PC-9 (cell line): Measurements from ENCODE around the gene PODXL2.

Experiments
- CTCF ChIP-seq: fragments of 200-600 bp; sonication (generic); conservative IDR thresholded peaks from 2 replicates; pipeline ENCODE4 v1.6.1; 2017; ENCODE audit warnings: mixed run types, antibody characterized with exemption, mild to moderate bottlenecking, moderate library complexity
- EZH2 ChIP-seq: fragments of 200-600 bp; sonication (generic); IDR thresholded peaks from 2 replicates; pipeline ENCODE4 v1.8.0; 2017; ENCODE audit warnings: antibody characterized with exemption, low read depth

- TF ChIP-seq EZH2 = no peak
- no peak for TF ChIP-seq CTCF
These were observed 51.8 kb downstream of the PODXL2 start for GRCh38 chr3:127680798-127681221.
